K562 (cell line): ENCODE results near the gene CYRIA. TPM values are rescaled to one million over a fixed set of nuclear protein-coding genes. Genes with fewer than 3 reads are reported as not detected.

Experiments
- ATAC-seq: fragments of 200-7000 bp; cut with Tn5 transposase; 3 replicates; pipeline ENCODE4 v1.9.1; 2020; ENCODE audit warnings: moderate library complexity
- BruUV-seq: library from RNA; stranded (reverse); fragments of 400-500 nt; replicated peaks from 2 replicates; lab custom pipeline; 2021; lab: Mats Ljungman, UMichigan
- CTCF ChIA-PET: fragments of 300-600 bp; formaldehyde crosslinking; extraction: SDS; loops from one replicate; lab custom pipeline; 2021; ENCODE audit warnings: low intra/inter-chr PET ratio; lab: Yijun Ruan, JAX
- POLR2A ChIA-PET: fragments of 300-600, 350-650 bp; sonication (Branson Sonifier 250); formaldehyde crosslinking; extraction: SDS; loops from one replicate; lab custom pipeline; 2021; ENCODE audit warnings: antibody characterized with exemption, inconsistent platforms; lab: Yijun Ruan, JAX
- DNase-seq, 4 experiments: peaks; one replicate each; pipeline versions ENCODE4 v3.0.0 to v3.0.0-alpha.2; 2011 to 2018; ENCODE audit warnings: low spot score in 3 of 4, mixed read lengths in 3 of 4; ENCODE audit errors: extremely low read depth in 1 of 4
- FAIRE-seq: peaks from 2 replicates; lab custom pipeline; 2011; peaks lifted over from hg19 to GRCh38; lab: Jason Lieb, UNC
- H2AFZ ChIP-seq: 2 replicates; pipeline ENCODE4 v1.6.0; 2011; ENCODE audit warnings: low read depth, low read length, control low read depth, inconsistent platforms
- H3K27ac ChIP-seq: fragments of 200-600 bp; 3 replicates; pipeline ENCODE4 v1.8.0; 2011; ENCODE audit warnings: low read depth, mild to moderate bottlenecking, control low read depth, inconsistent platforms, low read length, moderate library complexity, mixed read lengths; ENCODE audit errors: extremely low read depth
- H3K27me3 ChIP-seq, 2 experiments: fragments of 300-600 bp in 1 of 2; 2 replicates in 1 of 2; 3 replicates in 1 of 2; pipeline versions ENCODE4 v1.6.0 to v1.8.0; 2011; ENCODE audit warnings: inconsistent platforms in 2 of 2, low read length in 2 of 2, mild to moderate bottlenecking in 1 of 2, mixed read lengths in 1 of 2, moderate library complexity in 1 of 2; ENCODE audit not compliant: control insufficient read depth in 2 of 2, insufficient read depth in 2 of 2
- H3K36me3 ChIP-seq: fragments of 300-600 bp; 3 replicates; pipeline ENCODE4 v1.8.0; 2011; ENCODE audit warnings: mild to moderate bottlenecking, low read length, inconsistent platforms; ENCODE audit not compliant: control insufficient read depth, insufficient read depth
- H3K4me1 ChIP-seq, 2 experiments: fragments of 200-600 bp in 1 of 2; replicated peaks in 1 of 2; 2 replicates in 1 of 2; 3 replicates in 1 of 2; pipeline versions ENCODE4 v1.5.1 to v1.8.0; 2011; ENCODE audit warnings: inconsistent platforms in 2 of 2, low read length in 2 of 2, mild to moderate bottlenecking in 1 of 2, mixed read lengths in 1 of 2, moderate library complexity in 1 of 2; ENCODE audit not compliant: control insufficient read depth in 2 of 2, insufficient read depth in 2 of 2
- H3K4me2 ChIP-seq: 2 replicates; pipeline ENCODE4 v1.6.1; 2011; ENCODE audit warnings: low read length, control low read depth, inconsistent platforms, mixed read lengths; ENCODE audit not compliant: insufficient read depth
- H3K4me3 ChIP-seq: fragments of 200-600 bp; sonication (generic), shearing (Covaris generic); 2 replicates; pipeline ENCODE4 v1.5.1; 2016; ENCODE audit warnings: control low read depth, inconsistent platforms
- H3K79me2 ChIP-seq: fragments of 200-600 bp; 3 replicates; pipeline ENCODE4 v1.8.0; 2011; ENCODE audit warnings: low read length, inconsistent platforms; ENCODE audit not compliant: control insufficient read depth, insufficient read depth
- H3K9ac ChIP-seq, 2 experiments: 2 replicates each; pipeline versions ENCODE4 v1.6.0 to v1.6.1; 2011; ENCODE audit warnings: low read depth in 2 of 2, low read length in 2 of 2, control low read depth in 1 of 2, inconsistent platforms in 1 of 2, mild to moderate bottlenecking in 1 of 2, mixed read lengths in 1 of 2; ENCODE audit not compliant: insufficient read depth in 1 of 2
- H3K9me1 ChIP-seq: one replicate; pipeline ENCODE4 v1.6.0; 2011; ENCODE audit warnings: inconsistent platforms, mild to moderate bottlenecking, low read length, moderate library complexity; ENCODE audit not compliant: control insufficient read depth, insufficient read depth
- H3K9me3 ChIP-seq: replicated peaks from 2 replicates; pipeline ENCODE4 v1.5.1; 2011; ENCODE audit warnings: low read depth, low read length, inconsistent platforms; ENCODE audit not compliant: control insufficient read depth, insufficient read depth
- H4K20me1 ChIP-seq: replicated peaks from 2 replicates; pipeline ENCODE4 v1.6.1; 2011; ENCODE audit warnings: low read length, inconsistent platforms, mixed read lengths; ENCODE audit not compliant: control insufficient read depth, insufficient read depth
- EHMT2 ChIP-seq: fragments of 450-650 bp; IDR thresholded peaks from 2 replicates; pipeline ENCODE4 v1.6.1; 2018; ENCODE audit warnings: antibody characterized with exemption
- NCOA4 ChIP-seq: fragments of 450-650 bp; IDR thresholded peaks from 2 replicates; pipeline ENCODE4 v1.6.1; 2018; ENCODE audit warnings: mild to moderate bottlenecking; ENCODE audit not compliant: partially characterized antibody
- SMARCB1 ChIP-seq: IDR thresholded peaks from 2 replicates; pipeline ENCODE4 v1.6.1; 2011; ENCODE audit warnings: improper control_type of control experiment, low read depth; ENCODE audit not compliant: insufficient read length
- TSC22D4 ChIP-seq: fragments of 450-650 bp; IDR thresholded peaks from 2 replicates; pipeline ENCODE4 v1.6.1; 2016; ENCODE audit warnings: missing genetic modification characterization, missing biosample characterization, control low read depth
- ZNF507 ChIP-seq: conservative IDR thresholded peaks from 2 replicates; pipeline ENCODE4 v1.6.1; 2017; ENCODE audit warnings: missing genetic modification characterization, missing compliant biosample characterization
- WGBS: fragments of 100-300 bp; shearing (Covaris generic); methylation state at CpG from one replicate; pipeline ENCODE4 v1.1.6; 2016; ENCODE audit warnings: low coverage, mixed read lengths; ENCODE audit not compliant: insufficient coverage; ENCODE audit errors: missing lambda C conversion rate; 5-methylcytosine and 5-hydroxymethylcytosine counted together
- in situ Hi-C: fragments of 300-500 bp; cut with MboI; formaldehyde crosslinking; loops from 4 replicates; pipeline ENCODE4 v1.15.0; 2018; ENCODE audit warnings: inconsistent platforms, mixed read lengths
- intact Hi-C: fragments of 100-400 bp; cut with micrococcal nuclease; formaldehyde crosslinking; loops from 2 replicates; pipeline ENCODE4 v1.14.2; 2022
- polyA plus RNA-seq, 8 experiments: library from polyadenylated mRNA; depleted of rRNA in 4 of 8; stranded (reverse) in 5 of 8; unstranded in 3 of 8; fragments of >200 nt; fragmentation: Nextera tagmentation in 2 of 8; fragmentation: Illumina TruSeq in 1 of 8; extraction: Ambion mirVana in 2 of 8; extraction: Trizol in 1 of 8; gene quantifications; 2 replicates each; pipeline versions ENCODE4 v1.2.1 to v1.2.3, GENCODE V29; 2011 to 2014; ENCODE audit warnings: inconsistent platforms in 1 of 8, missing spikeins in 1 of 8
- total RNA-seq, 7 experiments: library from RNA; depleted of rRNA in 6 of 7; stranded (reverse); fragments of >200 nt in 6 of 7; fragmentation: Illumina TruSeq in 2 of 7; extraction: Trizol in 2 of 7; gene quantifications; 2 replicates each; pipeline versions ENCODE4 v1.2.1 to v1.2.3, GENCODE V29; 2011 to 2021; ENCODE audit warnings: low replicate concordance in 1 of 7
- TF ChIP-seq, protein P1 (sequence below): fragments of 250-450 bp; sonication (Bioruptor Pico); IDR thresholded peaks from 2 replicates; pipeline ENCODE4 v1.4.0; 2020; ENCODE audit warnings: mild to moderate bottlenecking, moderate library complexity

CYRIA gene
- total and polyA plus RNA-seq, 9 of the 15 experiments (the other 6 are each of a cell fraction or from before 2014, with no cell fraction given), result 0.84 to 5.6 (median 3.0) TPM

DNA sequence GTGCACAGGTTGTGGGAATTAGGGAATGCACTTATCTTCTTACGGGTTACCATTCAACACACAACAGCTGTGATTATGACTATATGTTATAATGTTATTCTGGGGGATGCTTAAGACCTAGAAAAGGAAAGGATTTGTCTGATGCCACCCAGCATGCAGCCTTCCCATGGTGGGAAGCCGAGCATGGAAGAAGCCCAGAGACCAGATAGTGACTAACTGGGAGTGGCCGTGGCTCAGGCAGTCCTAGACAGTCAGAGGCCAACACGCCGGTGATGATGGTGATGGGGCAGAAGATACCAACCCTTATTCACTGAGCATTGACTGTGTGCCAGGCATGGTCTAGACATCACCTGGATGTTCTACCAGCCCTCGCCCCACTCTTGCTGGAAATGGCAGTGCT is 35.9 kb downstream of the CYRIA start:
- POLR2A ChIA-PET, result interaction anchor here (0.8 kb wide), 1 partner anchor 23 kb away, joined by 4 read pairs; no protein-coding TSS in a partner anchor
- Histone ChIP-seq H3K36me3 (no peaks in the 10 kb centered on the region), H2AFZ (no peak overlapping the region), H3K9me3 (no peaks in the 10 kb centered on the region), H3K4me2 (no peak overlapping the region), H3K79me2 (no peaks in the 10 kb centered on the region), H3K27me3 (no peaks in the 10 kb centered on the region), H3K27ac (no peak overlapping the region), H3K9ac (no peak overlapping the region), H4K20me1 (no peaks in the 10 kb centered on the region), H3K4me3 (no peak overlapping the region), H3K4me1 (peaks cover 22 to 66% of the 10 kb centered on the region in 2 experiments), H3K9me1 (no peaks in the 10 kb centered on the region)
- ATAC-seq (no peak), FAIRE-seq (no peak), DNase-seq (no peak)
- intact Hi-C loops, result loop anchor here (5.0 to 10.0 kb wide), 3 partner anchors 38 to 675 kb away; partner anchors contain the start of gene CYRIA
- 59% methylated on average over 6 of the region's 6 CpGs for WGBS
- TF ChIP-seq, protein P1, sequence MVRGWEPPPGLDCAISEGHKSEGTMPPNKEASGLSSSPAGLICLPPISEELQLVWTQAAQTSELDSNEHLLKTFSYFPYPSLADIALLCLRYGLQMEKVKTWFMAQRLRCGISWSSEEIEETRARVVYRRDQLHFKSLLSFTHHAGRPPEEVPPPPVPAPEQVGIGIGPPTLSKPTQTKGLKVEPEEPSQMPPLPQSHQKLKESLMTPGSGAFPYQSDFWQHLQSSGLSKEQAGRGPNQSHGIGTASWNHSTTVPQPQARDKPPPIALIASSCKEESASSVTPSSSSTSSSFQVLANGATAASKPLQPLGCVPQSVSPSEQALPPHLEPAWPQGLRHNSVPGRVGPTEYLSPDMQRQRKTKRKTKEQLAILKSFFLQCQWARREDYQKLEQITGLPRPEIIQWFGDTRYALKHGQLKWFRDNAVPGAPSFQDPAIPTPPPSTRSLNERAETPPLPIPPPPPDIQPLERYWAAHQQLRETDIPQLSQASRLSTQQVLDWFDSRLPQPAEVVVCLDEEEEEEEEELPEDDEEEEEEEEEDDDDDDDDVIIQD (CRISPR knock-in tag), result no peak
- TF ChIP-seq TSC22D4 (tag) (no peak), EHMT2 (no peak), ZNF507 (tag) (no peak), NCOA4 (no peak), SMARCB1 (no peak)
- BruUV-seq, result no TSS peak
- CTCF ChIA-PET, result no interaction called here
- in situ Hi-C loops, result no loop called here
